ENCODE measurements around the gene TSSK6. TPM values are rescaled to one million over a fixed set of nuclear protein-coding genes. Genes with fewer than 3 reads are reported as not detected.

The TSSK6 gene
- 1.1 and 1.3 TPM in 2 replicates for total RNA-seq

GRCh38 chr19:19514881-19515641 is at the start of gene TSSK6:
Gene TSSK6 (minus strand): TSS chr19:19515548. CDS start chr19:19515427, 121 bp downstream.

GRCh38 chr19:19538061-19538784 is 22.9 kb upstream of the TSSK6 start, which contains the start of gene CILP2:
Gene CILP2 (plus strand): TSS chr19:19538265. CDS start chr19:19538350, 85 bp downstream.

GRCh38 chr19:19528721-19529490 is 13.6 kb upstream of the TSSK6 start, which contains the start of gene YJEFN3:
Gene YJEFN3 (plus strand): TSS chr19:19528911. CDS start chr19:19528933, 22 bp downstream.

GRCh38 chr19:19515642-19516519 is 533 bp upstream of the TSSK6 start, which contains the start of gene NDUFA13:
Gene NDUFA13 (plus strand): TSS chr19:19516225. CDS start chr19:19516239, 14 bp downstream.

Other genes starting within 250 kb of the TSSK6 start
- not detected in 2 replicates for gene TM6SF2, start 242.2 kb downstream of the TSSK6 start, total RNA-seq
- 37.7 and 40.8 TPM in 2 replicates for gene SUGP1, start 195.0 kb downstream of the TSSK6 start, total RNA-seq
- gene MAU2, start 194.7 kb downstream of the TSSK6 start, total RNA-seq, result 44.4 and 45.1 TPM in 2 replicates
- 91.4 and 101 TPM in 2 replicates for gene GATAD2A, start 109.9 kb downstream of the TSSK6 start, total RNA-seq
- gene NDUFA13, start 677 bp upstream of the TSSK6 start, total RNA-seq, result 91.4 and 151 TPM in 2 replicates
- gene YJEFN3, start 13.4 kb upstream of the TSSK6 start, total RNA-seq, result 0.33 and 0.48 TPM in 2 replicates
- not detected in 2 replicates for gene CILP2, start 22.7 kb upstream of the TSSK6 start, total RNA-seq
- not detected in 2 replicates for gene PBX4, start 103.1 kb upstream of the TSSK6 start, total RNA-seq
- 1.3 and 1.8 TPM in 2 replicates for gene LPAR2, start 112.7 kb upstream of the TSSK6 start, total RNA-seq
- gene GMIP, start 128.1 kb upstream of the TSSK6 start, total RNA-seq, result 11.2 and 14.7 TPM in 2 replicates
- gene ATP13A1, start 148.1 kb upstream of the TSSK6 start, total RNA-seq, result 49.3 and 72.5 TPM in 2 replicates
- gene ZNF101, start 153.3 kb upstream of the TSSK6 start, total RNA-seq, result 6.9 and 14.7 TPM in 2 replicates
- 5.2 and 5.5 TPM in 2 replicates for gene ZNF14, start 217.6 kb upstream of the TSSK6 start, total RNA-seq

All from vein endothelial cell (primary cell).